PC-3 (cell line): ENCODE measurements around the gene MAPK12. TPM values are rescaled to one million over a fixed set of nuclear protein-coding genes. Genes with fewer than 3 reads are reported as not detected.

Experiments used
- ATAC-seq: fragments of 200-7000 bp; cut with Tn5 transposase; 2 replicates; pipeline ENCODE4 v1.9.1; 2020; ENCODE audit warnings: mild to moderate bottlenecking, moderate library complexity
- BruUV-seq: library from RNA; stranded (reverse); fragments of 400-500 nt; replicated peaks from 2 replicates; lab custom pipeline; 2021; lab: Mats Ljungman, UMichigan
- CTCF ChIA-PET: fragments of 300-600 bp; sonication (Branson Sonifier 250); formaldehyde crosslinking; loops from one replicate; lab custom pipeline; 2022; ENCODE audit warnings: antibody characterized with exemption; lab: Charles Lee
- POLR2A ChIA-PET: fragments of 300-600 bp; sonication (Branson Sonifier 250); formaldehyde crosslinking; loops from one replicate; lab custom pipeline; 2022; ENCODE audit warnings: antibody characterized with exemption; ENCODE audit not compliant: unreplicated experiment; lab: Charles Lee
- DNase-seq: peaks from one replicate; pipeline ENCODE4 v3.0.0-alpha.2; 2015
- H2AFZ ChIP-seq: fragments of 300-600 bp; sonication (generic); 2 replicates; pipeline ENCODE4 v1.6.0; 2016; ENCODE audit warnings: antibody characterized with exemption, low read length
- H3F3A ChIP-seq: fragments of 300-600 bp; sonication (generic); one replicate; pipeline ENCODE4 v1.6.0; 2017; ENCODE audit warnings: antibody characterized with exemption, low read length, control low read depth, mild to moderate bottlenecking; ENCODE audit not compliant: unreplicated experiment
- H3K27ac ChIP-seq: fragments of 300-600 bp; sonication (generic); 2 replicates; pipeline ENCODE4 v1.5.1; 2016; ENCODE audit warnings: mild to moderate bottlenecking, low read length
- H3K27me3 ChIP-seq: fragments of 300-600 bp; sonication (generic); 2 replicates; pipeline ENCODE4 v1.6.1; 2016; ENCODE audit warnings: low read length, mixed read lengths
- H3K36me3 ChIP-seq: fragments of 300-600 bp; sonication (generic); 2 replicates; pipeline ENCODE4 v1.6.1; 2016; ENCODE audit warnings: low read depth, mixed run types, low read length, mixed read lengths
- H3K4me1 ChIP-seq: fragments of 300-600 bp; sonication (generic); 2 replicates; pipeline ENCODE4 v1.5.1; 2016; ENCODE audit warnings: low read length; ENCODE audit not compliant: insufficient read depth
- H3K4me2 ChIP-seq: fragments of 300-600 bp; sonication (generic); 2 replicates; pipeline ENCODE4 v1.6.0; 2016; ENCODE audit warnings: low read length
- H3K4me3 ChIP-seq: fragments of 300-600 bp; sonication (generic); 2 replicates; pipeline ENCODE4 v1.5.1; 2016; ENCODE audit warnings: mild to moderate bottlenecking, low read length, mixed read lengths
- H3K79me2 ChIP-seq: fragments of 300-600 bp; sonication (generic); 2 replicates; pipeline ENCODE4 v1.6.1; 2017; ENCODE audit warnings: low read length, mixed read lengths
- H3K9ac ChIP-seq: fragments of 300-600 bp; sonication (generic); 2 replicates; pipeline ENCODE4 v1.6.0; 2016; ENCODE audit warnings: mild to moderate bottlenecking, low read length
- H3K9me2 ChIP-seq: fragments of 300-600 bp; sonication (generic); replicated peaks from 2 replicates; pipeline ENCODE4 v1.6.1; 2016; ENCODE audit warnings: mixed run types, low read length, mixed read lengths
- H3K9me3 ChIP-seq: fragments of 300-600 bp; sonication (generic); 2 replicates; pipeline ENCODE4 v1.6.1; 2016; ENCODE audit warnings: low read length, mixed read lengths
- H4K20me1 ChIP-seq: fragments of 300-600 bp; sonication (generic); 2 replicates; pipeline ENCODE4 v1.6.1; 2016; ENCODE audit warnings: low read length, mixed read lengths
- CTCF ChIP-seq: fragments of 300-600 bp; sonication (generic); conservative IDR thresholded peaks from 2 replicates; pipeline ENCODE4 v1.5.1; 2017; ENCODE audit warnings: antibody characterized with exemption, low read depth, mild to moderate bottlenecking, low read length
- EZH2 ChIP-seq: fragments of 300-600 bp; sonication (generic); IDR thresholded peaks from one replicate; pipeline ENCODE4 v1.6.1; 2017; ENCODE audit warnings: antibody characterized with exemption, mild to moderate bottlenecking, low read length; ENCODE audit not compliant: unreplicated experiment
- EZH2phosphoT487 ChIP-seq: fragments of 300-600 bp; sonication (generic); IDR thresholded peaks from 2 replicates; pipeline ENCODE4 v1.6.1; 2018; ENCODE audit warnings: mild to moderate bottlenecking, antibody characterized with exemption, low read length, borderline replicate concordance
- intact Hi-C: fragments of 100-400 bp; cut with micrococcal nuclease; formaldehyde crosslinking; loops from 2 replicates; pipeline ENCODE4 v1.9.0; 2023
- total RNA-seq: library from RNA; depleted of rRNA; stranded (reverse); fragments of >200 nt; gene quantifications from 2 replicates; pipeline ENCODE4 v1.2.3, GENCODE V29; 2014

Gene MAPK12
- total RNA-seq, 1 experiment from 2014 or later = 22.4 TPM

GRCh38 chr22:50255099-50255498 lies 6.4 kb downstream of the MAPK12 start:
- BruUV-seq = no TSS peak
- Histone ChIP-seq H3K9me3 (no peaks in the 10 kb centered on the region), H3F3A (no peaks in the 10 kb centered on the region), H3K9ac (no peak overlapping the region), H3K36me3 (no peaks in the 10 kb centered on the region), H3K79me2 (peaks cover 6% of the 10 kb centered on the region), H3K4me1 (peaks cover 4% of the 10 kb centered on the region; the same call in 1 of the 2 replicates), H3K27ac (no peak overlapping the region), H3K4me3 (no peak overlapping the region), H3K27me3 (no peaks in the 10 kb centered on the region), H2AFZ (no peak overlapping the region), H4K20me1 (no peaks in the 10 kb centered on the region), H3K9me2 (no peaks in the 10 kb centered on the region), H3K4me2 (no peak overlapping the region)
- ATAC-seq (no peak), DNase-seq (no peak)
- ChIA-PET POLR2A (no interaction called here), CTCF (no interaction called here)
- intact Hi-C loops = no loop called here
- TF ChIP-seq EZH2 (no peak), EZH2phosphoT487 (no peak), CTCF (no peak)

DNA sequence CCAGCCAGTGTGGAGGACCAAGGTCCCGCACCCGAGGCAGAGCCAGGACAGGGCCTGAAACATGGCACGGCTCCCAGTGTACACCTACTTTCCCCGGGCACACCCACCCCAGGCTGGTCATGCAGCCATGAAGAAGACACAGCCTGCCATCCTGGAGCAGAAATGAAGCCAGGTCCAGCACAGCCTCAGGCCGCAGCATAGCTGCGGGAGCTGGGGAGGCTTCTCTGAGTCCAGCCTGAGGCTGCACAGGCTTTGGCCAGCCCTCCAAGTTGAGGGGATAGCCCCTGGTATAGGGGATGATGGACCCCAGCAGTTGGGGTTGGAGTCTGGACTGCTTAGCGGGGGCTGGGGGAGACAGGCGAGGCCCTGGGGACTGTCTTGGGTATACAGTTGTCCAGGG lies 7.5 kb downstream of the MAPK12 start:
- Histone ChIP-seq H3K27ac (no peak overlapping the region), H3K4me1 (peaks cover 7% of the 10 kb centered on the region; the same call in 1 of the 2 replicates), H3F3A (no peaks in the 10 kb centered on the region), H3K27me3 (no peaks in the 10 kb centered on the region), H3K9me3 (no peaks in the 10 kb centered on the region), H4K20me1 (no peaks in the 10 kb centered on the region), H3K4me2 (no peak overlapping the region), H3K36me3 (no peaks in the 10 kb centered on the region), H3K4me3 (no peak overlapping the region), H3K79me2 (peaks cover 5% of the 10 kb centered on the region; the same call in 1 of the 2 replicates), H2AFZ (no peak overlapping the region), H3K9ac (no peak overlapping the region), H3K9me2 (no peaks in the 10 kb centered on the region)
- POLR2A ChIA-PET = no interaction called here
- no peak for ATAC-seq
- no peak for TF ChIP-seq CTCF
- BruUV-seq = no TSS peak
- CTCF ChIA-PET = no interaction called here
- DNase-seq = no peak
- intact Hi-C loops = loop anchor here (5.0 kb wide), 1 partner anchor 88 kb away; the partner anchor contains the start of gene PPP6R2

- Histone ChIP-seq H3F3A (no peaks in the 10 kb centered on the region), H3K4me2 (no peak overlapping the region), H3K79me2 (peaks cover 5% of the 10 kb centered on the region; the same call in 1 of the 2 replicates), H2AFZ (no peak overlapping the region), H3K4me3 (no peak overlapping the region), H3K36me3 (no peaks in the 10 kb centered on the region), H3K4me1 (peaks cover 7% of the 10 kb centered on the region; the same call in 1 of the 2 replicates), H3K9me3 (no peaks in the 10 kb centered on the region), H3K27me3 (no peaks in the 10 kb centered on the region), H4K20me1 (no peaks in the 10 kb centered on the region), H3K9ac (no peak overlapping the region), H3K27ac (no peak overlapping the region), H3K9me2 (no peaks in the 10 kb centered on the region)
- no TSS peak for BruUV-seq
- intact Hi-C loops = loop anchor here (5.0 kb wide), 1 partner anchor 89 kb away; the partner anchor contains the start of gene PPP6R2
- TF ChIP-seq EZH2phosphoT487 (no peak), EZH2 (no peak), CTCF (no peak)
- DNase-seq (no peak), ATAC-seq (no peak)
- POLR2A ChIA-PET = interaction anchor here (0.5 kb wide), 1 partner anchor 225 kb away, joined by 3 read pairs; no protein-coding TSS in a partner anchor
- CTCF ChIA-PET = interaction anchor here (0.6 to 0.8 kb wide), 2 partner anchors 18 to 89 kb away, joined by 4 to 16 read pairs; no protein-coding TSS in a partner anchor
Observed at GRCh38 chr22:50253046-50253915, 8.2 kb downstream of the MAPK12 start.
